Bladder microvascular endothelial cell (primary cell): ENCODE measurements around the gene SLC38A10. TPM values are rescaled to one million over a fixed set of nuclear protein-coding genes. Genes with fewer than 3 reads are reported as not detected.

Source experiments
- total RNA-seq: library from RNA; depleted of rRNA; stranded (reverse); fragments of >200 nt; gene quantifications from 2 replicates; pipeline ENCODE4 v1.2.3, GENCODE V29; 2014

Gene SLC38A10
- 45.0 and 74.5 TPM in 2 replicates for total RNA-seq

DNA sequence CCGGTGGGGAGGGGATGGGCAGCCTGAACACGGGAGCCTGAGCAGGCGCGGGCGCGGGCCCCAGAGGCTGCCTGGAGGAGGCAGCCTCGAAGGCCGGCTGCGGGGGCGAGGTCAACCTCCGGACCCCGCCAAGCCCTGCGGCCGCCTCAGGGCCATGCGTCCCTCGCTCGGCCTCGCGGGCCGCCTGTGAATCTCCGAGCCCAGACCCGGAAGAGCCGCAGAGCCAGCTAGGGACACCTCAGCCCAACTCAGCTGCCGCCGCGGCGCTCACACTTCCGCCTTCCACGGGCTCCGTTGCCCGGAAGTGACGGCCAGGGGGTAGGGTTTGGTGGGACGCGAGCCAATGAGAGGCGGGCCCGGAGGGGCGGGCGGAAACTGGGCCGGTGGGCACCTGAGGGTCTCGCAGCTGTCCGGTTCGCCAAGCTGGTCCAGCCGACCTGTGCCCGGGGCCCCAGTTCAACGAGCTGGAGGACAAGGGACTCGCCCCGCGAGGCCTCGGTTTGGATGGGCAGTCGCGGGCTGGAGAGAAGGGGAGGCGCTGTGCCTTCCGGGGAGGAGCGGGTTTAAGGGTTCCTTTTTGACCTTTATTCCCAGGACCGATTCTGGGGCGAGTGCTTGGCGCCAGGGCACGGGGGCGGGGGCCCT, at the start of gene SLC38A10:
Gene SLC38A10, minus strand, starts transcription at position 277 of the 645 bp plus-strand sequence. CDS start 386 bp downstream, outside the sequence.

DNA sequence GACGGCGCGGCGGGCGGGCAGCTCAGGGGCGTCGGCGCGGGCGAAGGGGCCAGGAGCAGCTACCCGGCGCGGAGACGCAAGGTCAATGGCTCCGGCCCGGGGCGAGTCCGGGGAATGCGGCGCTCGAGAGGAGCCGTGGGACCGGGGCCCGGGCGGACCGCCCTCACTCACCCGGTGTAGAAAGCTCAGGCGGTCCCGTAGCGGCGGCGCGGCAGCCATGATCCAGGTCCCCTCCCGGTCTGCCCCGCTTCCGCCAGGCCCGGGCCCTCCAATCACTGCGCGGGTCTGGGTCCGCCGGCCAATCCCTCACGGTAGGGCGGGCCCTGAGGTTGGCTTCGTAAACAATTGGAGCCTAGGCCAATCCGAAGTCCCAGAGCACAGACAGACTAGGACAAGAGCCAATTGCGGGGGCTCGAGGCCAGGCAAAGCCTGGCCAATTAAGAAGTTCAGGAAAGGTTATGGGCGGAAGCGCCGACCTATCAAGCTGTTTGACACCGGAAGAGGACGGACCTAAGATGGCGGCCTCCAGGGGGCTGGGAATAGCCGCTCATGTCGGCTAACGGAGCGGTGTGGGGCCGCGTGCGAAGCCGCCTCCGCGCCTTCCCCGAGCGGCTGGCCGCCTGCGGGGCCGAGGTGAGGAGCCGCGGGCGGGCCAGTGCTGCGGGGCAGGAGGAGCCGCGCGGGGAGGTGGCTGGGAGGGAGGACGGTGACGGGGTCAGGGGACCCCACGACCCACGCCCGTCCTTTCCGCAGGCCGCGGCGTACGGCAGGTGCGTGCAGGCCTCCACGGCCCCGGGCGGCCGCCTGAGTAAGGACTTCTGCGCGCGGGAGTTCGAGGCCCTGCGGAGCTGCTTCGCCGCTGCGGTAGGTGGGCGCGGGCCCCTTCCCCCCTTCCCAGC, 56.0 kb downstream of the SLC38A10 start, which contains the start of the genes NDUFAF8 and TEPSIN:
Gene NDUFAF8, plus strand, starts transcription at position 504 of the 899 bp plus-strand sequence. Its CDS starts 46 bp downstream, at position 550.
Gene TEPSIN, minus strand, starts transcription at position 241 of the 899 bp plus-strand sequence. Its CDS starts 22 bp downstream, at position 219.

DNA sequence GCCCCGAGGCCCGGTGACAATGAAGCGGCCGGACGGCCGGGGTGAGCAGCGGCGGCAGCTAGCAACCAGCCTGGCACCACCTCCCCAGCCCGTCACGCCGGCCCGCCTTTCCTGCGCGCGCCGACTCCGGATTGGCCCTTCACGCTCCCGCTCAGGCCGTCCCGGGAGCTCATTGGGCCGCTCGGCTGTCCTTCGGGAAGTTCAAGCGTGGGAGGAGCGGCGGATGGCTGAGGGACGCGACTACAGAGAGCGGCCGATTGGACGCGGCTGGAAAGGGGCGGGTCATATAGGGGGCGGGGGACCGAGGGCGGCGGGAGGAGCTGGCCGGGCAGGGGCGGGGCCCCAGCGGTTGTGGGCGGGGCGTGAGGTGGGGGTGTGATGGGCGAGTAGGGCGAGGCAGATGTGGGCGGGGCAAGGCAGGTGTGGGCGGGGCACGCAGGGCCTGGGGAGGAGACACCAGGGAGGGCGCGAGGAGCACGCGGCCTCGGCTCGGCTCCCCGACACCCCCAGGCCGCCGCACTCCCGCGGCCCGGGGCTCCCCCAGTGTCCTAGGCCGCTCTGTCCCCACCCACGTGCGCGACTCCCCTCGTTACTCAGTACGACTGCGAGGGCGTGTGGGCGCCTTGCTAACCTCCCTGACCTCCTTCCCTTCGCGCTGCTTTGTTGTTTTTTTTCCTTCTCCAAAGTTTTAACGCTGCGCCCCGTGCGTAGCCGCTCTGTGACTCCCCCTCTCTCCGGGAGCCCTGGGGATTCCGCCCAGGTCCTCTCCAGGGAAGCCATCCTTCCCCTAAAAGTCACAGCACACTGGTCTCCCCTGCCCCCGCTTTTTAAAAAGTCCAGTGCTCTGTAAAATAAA, 72.0 kb downstream of the SLC38A10 start, which contains the start of gene CEP131:
Gene CEP131, minus strand, starts transcription at position 60 of the 856 bp plus-strand sequence. CDS start 2,909 bp downstream, outside the sequence.

Other genes with a start within 250 kb of the SLC38A10 start
- gene PVALEF, start 129.8 kb downstream of the SLC38A10 start, total RNA-seq = not detected in 2 replicates
- 1.8 and 7.8 TPM in 2 replicates for gene AATK, start 129.1 kb downstream of the SLC38A10 start, total RNA-seq
- gene CEP131, start 72.3 kb downstream of the SLC38A10 start, total RNA-seq = 11.6 and 12.1 TPM in 2 replicates
- 12.1 and 19.6 TPM in 2 replicates for gene TEPSIN, start 56.3 kb downstream of the SLC38A10 start, total RNA-seq
- 36.9 and 40.0 TPM in 2 replicates for gene NDUFAF8, start 56.0 kb downstream of the SLC38A10 start, total RNA-seq
- 4.7 and 16.0 TPM in 2 replicates for gene BAHCC1, start 100.2 kb upstream of the SLC38A10 start, total RNA-seq
- 7,047 and 9,439 TPM in 2 replicates for gene ACTG1, start 217.5 kb upstream of the SLC38A10 start, total RNA-seq
- 0.16 and 1.1 TPM in 2 replicates for gene FSCN2, start 233.1 kb upstream of the SLC38A10 start, total RNA-seq